Erythroblast (primary cell): ENCODE results near the gene CLIP3.

Experiments
- GATA1 ChIP-seq: IDR thresholded peaks from 2 replicates; pipeline ENCODE4 v1.6.1; 2011; ENCODE audit warnings: low read depth, mild to moderate bottlenecking, control low read depth, low read length, moderate library complexity
- POLR2A ChIP-seq: IDR thresholded peaks from 2 replicates; pipeline ENCODE4 v1.6.1; 2011; ENCODE audit warnings: mild to moderate bottlenecking, low read length

DNA sequence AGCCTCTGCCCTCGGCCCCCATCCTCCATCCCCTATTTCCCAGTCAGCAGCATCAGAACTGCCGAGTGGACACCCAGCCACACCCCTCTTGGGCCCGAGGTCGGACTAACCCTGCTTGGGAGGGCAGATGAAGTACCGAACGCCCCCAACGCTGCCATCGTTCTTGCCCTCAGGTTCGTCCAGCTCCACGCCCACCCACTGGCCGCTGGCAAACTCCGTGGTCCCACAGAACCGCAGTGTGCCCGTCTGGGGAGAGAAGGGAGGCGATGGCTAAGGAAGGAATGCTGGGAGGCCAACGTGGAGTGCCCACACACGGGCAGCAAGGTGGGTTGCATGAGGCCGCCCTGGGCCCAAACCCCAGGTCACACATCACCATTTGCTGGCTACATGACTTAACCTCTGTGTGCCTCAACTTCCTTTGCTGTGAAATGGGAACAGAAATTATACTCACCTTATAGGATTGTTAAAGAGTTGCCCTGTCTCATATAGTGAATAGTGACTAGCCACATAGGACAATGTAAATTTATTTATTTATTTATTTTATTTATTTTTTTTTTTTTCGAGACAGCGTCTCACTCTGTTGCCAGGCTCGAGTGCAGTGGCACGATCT, 13.5 kb downstream of the CLIP3 start:
- TF ChIP-seq POLR2A: no peak
- TF ChIP-seq GATA1: no peak
